ENCODE results near the gene SCT.

SCT gene

GRCh38 chr11:610146-610801 lies 16.7 kb downstream of the SCT start:
- Histone ChIP-seq H3K36me3 (ENCODE audit: control insufficient read depth, insufficient read depth, low read length) (peaks cover 24% of the 10 kb centered on the region), H3K4me1 (ENCODE audit: control insufficient read depth, insufficient read depth, low read length) (peaks cover 35% of the 10 kb centered on the region)

DNA sequence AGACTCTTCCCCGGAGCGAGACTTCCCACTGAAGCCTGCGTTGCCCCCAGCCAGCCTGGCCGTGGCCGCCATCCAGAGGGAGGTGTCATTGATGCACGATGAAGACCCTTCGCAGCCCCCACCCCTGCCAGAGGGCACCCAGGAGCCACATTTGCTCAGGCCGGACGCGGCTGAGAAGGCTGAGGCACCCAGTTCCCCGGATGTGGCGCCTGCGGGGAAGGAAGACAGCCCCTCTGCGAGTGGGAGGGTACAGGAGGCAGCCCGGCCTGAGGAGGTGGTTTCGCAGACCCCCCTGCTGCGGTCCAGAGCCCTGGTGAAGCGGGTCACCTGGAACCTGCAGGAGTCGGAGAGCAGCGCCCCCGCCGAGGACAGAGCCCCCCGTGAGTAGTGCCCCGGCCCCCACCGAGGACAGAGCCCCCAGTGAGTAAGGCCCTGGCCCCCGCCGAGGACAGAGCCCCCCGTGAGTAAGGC lies 17.6 kb downstream of the SCT start:
- peaks cover 27% of the 10 kb centered on the region for H3K4me1 ChIP-seq (ENCODE audit: control insufficient read depth, insufficient read depth, low read length)
- no peaks in the 10 kb centered on the region for H3K9me3 ChIP-seq (ENCODE audit: control insufficient read depth, low read length)
- H3K4me3 ChIP-seq (ENCODE audit: low read length): no peak overlapping the region
- no peaks in the 10 kb centered on the region for H3K27me3 ChIP-seq (ENCODE audit: control insufficient read depth, insufficient read depth, low read length)
- H3K36me3 ChIP-seq (ENCODE audit: control insufficient read depth, insufficient read depth, low read length): peaks cover 30% of the 10 kb centered on the region
- no peak overlapping the region for H3K9ac ChIP-seq (ENCODE audit: low read length)

More at GRCh38 chr11:610146-610801, 16.7 kb downstream of the SCT start:
- no peaks in the 10 kb centered on the region for H3K27me3 ChIP-seq (ENCODE audit: control insufficient read depth, insufficient read depth, low read length)
- no peak overlapping the region for H3K9ac ChIP-seq (ENCODE audit: low read length)
- no peaks in the 10 kb centered on the region for H3K9me3 ChIP-seq (ENCODE audit: control insufficient read depth, low read length)
- no peak overlapping the region for H3K4me3 ChIP-seq (ENCODE audit: low read length)

GRCh38 chr11:608791-609251 lies 18.2 kb downstream of the SCT start:
- Histone ChIP-seq H3K27me3 (ENCODE audit: control insufficient read depth, insufficient read depth, low read length) (no peaks in the 10 kb centered on the region), H3K9me3 (ENCODE audit: control insufficient read depth, low read length) (no peaks in the 10 kb centered on the region), H3K4me1 (ENCODE audit: control insufficient read depth, insufficient read depth, low read length) (peaks cover 21% of the 10 kb centered on the region), H3K9ac (ENCODE audit: low read length) (no peak overlapping the region), H3K36me3 (ENCODE audit: control insufficient read depth, insufficient read depth, low read length) (peaks cover 30% of the 10 kb centered on the region), H3K4me3 (ENCODE audit: low read length) (no peak overlapping the region)

DNA sequence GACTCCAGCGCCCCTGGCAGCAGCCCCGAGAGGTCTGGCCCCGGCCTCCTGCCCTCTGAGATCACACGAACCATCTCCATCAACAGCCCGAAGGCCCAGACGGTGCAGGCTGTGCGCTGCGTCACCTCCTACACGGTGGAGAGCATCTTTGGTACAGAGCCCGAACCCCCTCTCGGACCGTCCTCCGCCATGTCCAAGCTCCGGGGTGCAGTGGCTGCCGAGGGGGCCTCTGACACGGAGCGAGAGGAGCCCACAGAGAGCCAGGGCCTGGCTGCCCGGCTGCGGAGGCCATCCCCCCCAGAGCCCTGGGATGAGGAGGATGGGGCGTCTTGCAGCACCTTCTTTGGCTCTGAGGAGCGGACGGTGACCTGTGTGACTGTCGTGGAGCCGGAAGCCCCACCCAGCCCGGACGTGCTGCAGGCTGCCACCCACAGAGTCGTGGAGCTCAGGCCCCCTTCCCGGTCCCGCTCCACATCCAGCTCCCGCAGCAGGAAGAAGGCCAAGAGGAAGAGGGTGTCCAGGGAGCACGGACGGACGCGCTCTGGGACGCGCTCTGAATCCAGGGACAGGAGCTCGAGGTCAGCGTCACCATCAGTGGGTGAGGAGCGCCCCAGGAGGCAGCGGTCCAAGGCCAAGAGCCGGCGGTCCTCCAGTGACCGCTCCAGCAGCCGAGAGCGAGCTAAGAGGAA lies 18.9 kb downstream of the SCT start:
- H3K4me1 ChIP-seq (ENCODE audit: control insufficient read depth, insufficient read depth, low read length): peaks cover 16% of the 10 kb centered on the region
- no peaks in the 10 kb centered on the region for H3K27me3 ChIP-seq (ENCODE audit: control insufficient read depth, insufficient read depth, low read length)
- no peaks in the 10 kb centered on the region for H3K9me3 ChIP-seq (ENCODE audit: control insufficient read depth, low read length)
- peaks cover 27% of the 10 kb centered on the region for H3K36me3 ChIP-seq (ENCODE audit: control insufficient read depth, insufficient read depth, low read length)
- H3K4me3 ChIP-seq (ENCODE audit: low read length): no peak overlapping the region
- H3K9ac ChIP-seq (ENCODE audit: low read length): no peak overlapping the region

GRCh38 chr11:607020-607780 lies 19.8 kb downstream of the SCT start:
- Histone ChIP-seq H3K4me1 (ENCODE audit: control insufficient read depth, insufficient read depth, low read length) (peaks cover 7% of the 10 kb centered on the region), H3K9me3 (ENCODE audit: control insufficient read depth, low read length) (no peaks in the 10 kb centered on the region), H3K4me3 (ENCODE audit: low read length) (no peak overlapping the region), H3K9ac (ENCODE audit: low read length) (no peak overlapping the region), H3K27me3 (ENCODE audit: control insufficient read depth, insufficient read depth, low read length) (no peaks in the 10 kb centered on the region), H3K36me3 (ENCODE audit: control insufficient read depth, insufficient read depth, low read length) (peaks cover 20% of the 10 kb centered on the region)

- no peaks in the 10 kb centered on the region for H3K27me3 ChIP-seq (ENCODE audit: control insufficient read depth, insufficient read depth, low read length)
- peaks cover 3% of the 10 kb centered on the region for H3K4me1 ChIP-seq (ENCODE audit: control insufficient read depth, insufficient read depth, low read length)
- H3K9ac ChIP-seq (ENCODE audit: low read length): no peak overlapping the region
- H3K36me3 ChIP-seq (ENCODE audit: control insufficient read depth, insufficient read depth, low read length): peaks cover 20% of the 10 kb centered on the region
- no peak overlapping the region for H3K4me3 ChIP-seq (ENCODE audit: low read length)
- no peaks in the 10 kb centered on the region for H3K9me3 ChIP-seq (ENCODE audit: control insufficient read depth, low read length)
These were observed 20.7 kb downstream of the SCT start for GRCh38 chr11:606245-606644.

DNA sequence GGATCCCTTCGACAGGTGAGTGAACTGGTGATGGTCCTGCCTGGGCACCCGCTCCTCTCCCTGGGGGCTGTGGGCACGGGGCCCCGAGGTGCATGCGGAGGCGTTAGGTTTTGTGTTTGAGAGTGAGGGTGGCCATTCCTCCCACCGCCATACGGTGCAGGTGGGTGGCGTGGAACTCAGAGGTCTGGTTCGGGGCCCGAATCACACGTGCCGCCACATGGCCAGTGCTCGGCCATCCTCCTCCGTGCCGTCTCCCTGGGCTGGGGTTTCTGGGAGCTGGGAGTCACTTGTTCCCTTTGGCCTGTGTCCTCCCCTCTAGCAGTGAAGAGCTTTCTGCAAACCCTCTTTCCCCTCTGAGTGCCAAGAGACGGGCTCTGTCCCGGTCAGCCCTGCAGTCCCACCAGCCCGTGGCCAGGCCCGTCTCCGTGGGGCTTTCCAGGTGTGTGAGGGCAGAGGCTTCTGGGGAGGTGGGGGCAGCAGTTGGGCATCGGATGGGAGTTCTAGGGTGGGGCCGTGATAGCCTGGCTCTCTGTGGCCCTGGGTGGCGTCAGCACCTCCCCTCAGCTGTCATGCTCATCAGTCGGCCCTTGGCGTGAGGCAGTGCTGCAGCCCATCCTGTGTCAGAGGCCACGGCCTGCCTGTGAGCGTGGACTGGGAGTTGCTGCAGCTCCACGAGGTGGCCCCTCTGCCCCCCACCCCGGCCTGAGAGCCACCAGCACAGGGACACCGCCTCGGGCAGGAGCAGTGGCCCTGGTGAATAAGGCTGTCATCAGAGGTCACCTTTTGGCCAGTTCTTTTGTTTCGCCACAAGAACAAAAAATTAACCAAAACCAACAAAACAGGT lies 21.5 kb downstream of the SCT start:
- H3K4me3 ChIP-seq (ENCODE audit: low read length): no peak overlapping the region
- no peaks in the 10 kb centered on the region for H3K9me3 ChIP-seq (ENCODE audit: control insufficient read depth, low read length)
- H3K4me1 ChIP-seq (ENCODE audit: control insufficient read depth, insufficient read depth, low read length): peaks cover 3% of the 10 kb centered on the region
- H3K9ac ChIP-seq (ENCODE audit: low read length): no peak overlapping the region
- peaks cover 15% of the 10 kb centered on the region for H3K36me3 ChIP-seq (ENCODE audit: control insufficient read depth, insufficient read depth, low read length)
- no peaks in the 10 kb centered on the region for H3K27me3 ChIP-seq (ENCODE audit: control insufficient read depth, insufficient read depth, low read length)

DNA sequence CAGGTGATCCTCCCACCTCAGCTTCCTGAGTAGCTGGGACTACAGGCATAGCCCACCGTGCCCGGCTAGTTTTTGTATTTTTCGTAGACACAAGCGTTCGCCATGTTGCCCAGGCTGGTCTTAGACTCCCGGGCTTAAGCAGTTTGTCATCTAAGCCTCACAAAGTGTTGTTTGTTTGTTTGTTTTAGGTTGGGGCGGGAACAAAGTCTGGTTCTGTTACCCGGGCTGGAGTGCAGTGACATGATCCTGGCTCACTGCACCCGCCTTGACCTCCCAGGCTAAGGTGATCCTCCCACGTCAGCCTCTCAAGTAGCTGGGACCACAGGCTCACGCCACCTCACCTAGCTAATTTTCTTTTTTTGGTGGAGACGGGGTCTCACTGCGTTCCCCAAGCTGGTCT lies 23.8 kb downstream of the SCT start:
- H3K36me3 ChIP-seq (ENCODE audit: control insufficient read depth, insufficient read depth, low read length): peaks cover 14% of the 10 kb centered on the region

GRCh38 chr11:601573-602245 lies 25.3 kb downstream of the SCT start:
- no peak overlapping the region for H3K4me3 ChIP-seq (ENCODE audit: low read length)
- no peaks in the 10 kb centered on the region for H3K27me3 ChIP-seq (ENCODE audit: control insufficient read depth, insufficient read depth, low read length)
- no peaks in the 10 kb centered on the region for H3K9me3 ChIP-seq (ENCODE audit: control insufficient read depth, low read length)
- peaks cover 3% of the 10 kb centered on the region for H3K4me1 ChIP-seq (ENCODE audit: control insufficient read depth, insufficient read depth, low read length)
- peaks cover 18% of the 10 kb centered on the region for H3K36me3 ChIP-seq (ENCODE audit: control insufficient read depth, insufficient read depth, low read length)
- H3K9ac ChIP-seq (ENCODE audit: low read length): no peak overlapping the region

More for the DNA sequence above, 23.8 kb downstream of the SCT start:
- no peak overlapping the region for H3K4me3 ChIP-seq (ENCODE audit: low read length)
- peaks cover 3% of the 10 kb centered on the region for H3K4me1 ChIP-seq (ENCODE audit: control insufficient read depth, insufficient read depth, low read length)
- no peak overlapping the region for H3K9ac ChIP-seq (ENCODE audit: low read length)
- no peaks in the 10 kb centered on the region for H3K9me3 ChIP-seq (ENCODE audit: control insufficient read depth, low read length)
- no peaks in the 10 kb centered on the region for H3K27me3 ChIP-seq (ENCODE audit: control insufficient read depth, insufficient read depth, low read length)

DNA sequence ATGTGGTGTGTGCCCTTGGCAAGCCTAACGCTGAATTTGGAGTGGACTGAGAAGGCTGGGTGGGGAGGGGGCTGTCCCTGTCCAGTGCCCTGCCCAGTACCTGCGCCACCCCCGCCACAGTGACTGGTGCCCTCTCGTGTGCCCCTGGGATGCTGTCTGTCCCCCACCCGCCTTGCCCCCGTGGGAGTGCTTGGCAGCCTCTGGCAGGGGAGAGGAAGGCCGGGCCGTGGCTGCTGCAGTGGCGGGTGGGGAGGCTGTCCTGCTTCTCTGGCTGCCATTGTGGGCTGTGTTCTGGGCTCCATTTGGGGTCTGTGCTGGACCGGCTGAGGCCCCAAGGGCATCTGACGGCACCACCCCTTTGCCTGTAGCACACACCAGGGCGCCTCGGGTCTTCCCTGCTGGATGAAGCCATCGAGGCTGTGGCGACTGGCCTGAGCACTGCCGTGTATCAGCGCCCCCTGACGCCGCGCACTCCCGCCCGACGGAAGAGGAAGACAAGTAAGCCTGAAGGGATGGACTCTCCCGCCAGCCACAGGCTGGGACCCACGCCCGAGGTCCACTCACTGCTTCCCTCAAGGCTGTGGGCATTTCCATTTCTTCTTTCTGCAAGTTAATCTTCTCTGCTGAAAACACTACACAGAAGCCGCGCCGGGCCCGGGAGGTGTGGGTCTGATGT lies 28.8 kb downstream of the SCT start:
- H3K27me3 ChIP-seq (ENCODE audit: control insufficient read depth, insufficient read depth, low read length): no peaks in the 10 kb centered on the region
- H3K36me3 ChIP-seq (ENCODE audit: control insufficient read depth, insufficient read depth, low read length): peaks cover 11% of the 10 kb centered on the region
- H3K9me3 ChIP-seq (ENCODE audit: control insufficient read depth, low read length): no peaks in the 10 kb centered on the region
- H3K4me3 ChIP-seq (ENCODE audit: low read length): no peak overlapping the region
- no peak overlapping the region for H3K9ac ChIP-seq (ENCODE audit: low read length)
- H3K4me1 ChIP-seq (ENCODE audit: control insufficient read depth, insufficient read depth, low read length): no peaks in the 10 kb centered on the region

Measured in mucosa of stomach (tissue), 1 donor.